Kidney (tissue), 14 donors: ENCODE measurements around the gene ERAS. TPM values are rescaled to one million over a fixed set of nuclear protein-coding genes. Genes with fewer than 3 reads are reported as not detected.

Experiments used
- DNase-seq, 5 donors: peaks; one replicate each; pipeline ENCODE4 v3.0.0-alpha.2; 2013 to 2020
- FAIRE-seq: peaks from 2 replicates; lab custom pipeline; 2012; peaks lifted over from hg19 to GRCh38; lab: Jason Lieb, UNC
- H3K27ac ChIP-seq, 2 donors: one replicate each; pipeline ENCODE4 v1.7.0; 2013; ENCODE audit warnings: low read depth in 2 of 2, low read length in 2 of 2, inconsistent platforms in 1 of 2
- H3K27me3 ChIP-seq: one replicate; pipeline ENCODE4 v1.7.1; 2013; ENCODE audit warnings: low read length, inconsistent platforms; ENCODE audit not compliant: control insufficient read depth, insufficient read depth
- H3K36me3 ChIP-seq, 3 donors: one replicate each; pipeline versions ENCODE4 v1.7.0 to v1.7.1; 2013; ENCODE audit warnings: low read length in 3 of 3, control low read depth in 1 of 3, inconsistent platforms in 1 of 3; ENCODE audit not compliant: insufficient read depth in 3 of 3, control insufficient read depth in 2 of 3
- H3K4me1 ChIP-seq, 3 donors: one replicate each; pipeline versions ENCODE4 v1.7.0 to v1.7.1; 2013; ENCODE audit warnings: low read length in 3 of 3, inconsistent platforms in 1 of 3, low read depth in 1 of 3; ENCODE audit not compliant: control insufficient read depth in 2 of 3, insufficient read depth in 2 of 3
- H3K4me3 ChIP-seq, 3 donors: one replicate each; pipeline versions ENCODE4 v1.7.0 to v1.8.1; 2013; ENCODE audit warnings: low read length in 3 of 3, control low read depth in 1 of 3, inconsistent platforms in 1 of 3
- H3K9ac ChIP-seq, 3 donors: one replicate each; pipeline versions ENCODE4 v1.7.0 to v1.7.1; 2013; ENCODE audit warnings: low read length in 3 of 3, control low read depth in 1 of 3, inconsistent platforms in 1 of 3
- H3K9me3 ChIP-seq, 3 donors: one replicate each; pipeline versions ENCODE4 v1.7.0 to v1.7.1; 2013; ENCODE audit warnings: low read length in 3 of 3, control low read depth in 1 of 3, inconsistent platforms in 1 of 3; ENCODE audit not compliant: control insufficient read depth in 2 of 3, insufficient read depth in 1 of 3
- CTCF ChIP-seq: IDR thresholded peaks from 3 replicates; pipeline ENCODE4 v1.5.1; 2012; ENCODE audit warnings: mild to moderate bottlenecking, moderate library complexity, borderline replicate concordance; ENCODE audit not compliant: insufficient read depth; ENCODE audit errors: extremely low read depth
- intact Hi-C: fragments of 100-400 bp; cut with DNase I; formaldehyde crosslinking; loops from one replicate; pipeline ENCODE4 v1.11.1; 2022
- polyA plus RNA-seq: library from polyadenylated mRNA; stranded (reverse); fragments of 350-450 nt; fragmentation: Illumina TruSeq; extraction: RNeasy Lipid Tissue Mini Kit (QIAGEN cat#74804); gene quantifications from one replicate; pipeline ENCODE4 v1.2.3, GENCODE V29; 2014; ENCODE audit warnings: low read depth, low replicate concordance; ENCODE audit not compliant: insufficient read depth
- total RNA-seq: library from RNA; stranded (reverse); fragmentation: NEBNext Ultra II Directional; extraction: Animal tissue kit (Norgen Biotek cat#: 25700); gene quantifications from one replicate; pipeline ENCODE4 v1.2.1, GENCODE V29; 2021
- donor health status: control.
- donor health status: control.
- donor health status: control.
- donor health status: control.
- donor health status: control.
- donor health status: DM: yes; HTN: yes; CAD: no.
- donor health status: Normal renal cell carcinoma (clear cell type).

Gene ERAS
- total and polyA plus RNA-seq, 2 donors from 2014 or later = 0.19 to 0.43 TPM

DNA sequence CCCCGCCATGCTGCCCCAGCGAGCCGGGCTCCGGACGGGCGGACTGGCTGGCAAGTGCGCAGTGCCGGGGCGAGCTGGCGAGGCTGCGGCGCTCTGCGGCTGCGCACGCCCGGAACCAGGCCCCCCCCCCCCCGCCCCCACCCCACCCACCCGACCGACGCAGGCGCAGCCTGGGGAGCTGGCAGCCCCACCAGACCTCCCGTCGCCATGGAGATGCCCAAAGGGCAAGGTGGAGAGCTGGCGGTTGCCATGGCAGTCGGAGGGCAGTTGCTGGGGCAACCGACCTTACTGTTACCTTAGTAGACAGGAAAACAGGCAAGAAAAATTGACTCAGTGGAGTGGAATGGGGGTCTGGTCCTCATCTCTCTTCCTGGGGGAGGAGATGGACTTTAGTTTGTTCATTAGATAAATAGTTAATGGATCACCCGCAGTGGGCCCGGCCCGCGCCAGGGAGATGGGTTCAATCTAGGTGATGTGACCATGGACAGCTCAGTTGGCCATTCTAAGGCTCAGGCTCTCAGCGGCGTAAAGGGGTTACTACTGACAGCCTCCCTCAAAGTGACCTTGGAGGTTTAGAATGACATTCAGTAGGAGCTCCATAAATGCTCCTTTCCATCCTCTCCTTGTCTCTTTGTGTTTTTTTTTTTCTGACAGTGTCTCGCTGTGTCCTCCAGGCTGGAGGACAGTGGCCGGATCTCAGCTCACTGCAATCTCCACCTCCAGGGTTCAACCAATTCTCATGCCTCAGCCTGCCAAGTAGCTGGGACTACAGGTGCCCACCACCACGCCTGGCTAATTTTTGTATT, 9.4 kb downstream of the ERAS start, which contains the start of gene PCSK1N:
Gene PCSK1N, minus strand, starts transcription at position 87 of the 806 bp plus-strand sequence. Its CDS starts 78 bp downstream, at position 9.
- H3K4me3 ChIP-seq = peak within 1 kb of the TSS; percentile 46 to 68 (median 56)
- H3K27ac ChIP-seq = no peak within 1 kb of the TSS
- peaks cover 2% of the 10 kb centered on the region for H3K27me3 ChIP-seq
- FAIRE-seq (no peak), DNase-seq (peak; percentile 87 to 92 (median 88))
- H3K36me3 ChIP-seq = no peaks in the 10 kb centered on the region
- TF ChIP-seq CTCF = no peak
- peak within 1 kb of the TSS in 2 of 3 donors; percentile 19 to 22 for H3K9ac ChIP-seq
- peaks cover 0 to 7% (median 0%) of the 10 kb centered on the region in 3 donors for H3K4me1 ChIP-seq
- intact Hi-C loops = no loop called here
- H3K9me3 ChIP-seq = no peaks in the 10 kb centered on the region

- Histone ChIP-seq H3K36me3 (no peaks in the 10 kb centered on the region), H3K27ac (no peak overlapping the region), H3K27me3 (peaks cover 2% of the 10 kb centered on the region), H3K9me3 (no peaks in the 10 kb centered on the region), H3K9ac (no peak overlapping the region), H3K4me3 (no peak overlapping the region), H3K4me1 (peaks cover 0 to 3% (median 0%) of the 10 kb centered on the region in 3 donors)
- no peak for TF ChIP-seq CTCF
- FAIRE-seq = no peak
- DNase-seq = no peak
- intact Hi-C loops = no loop called here
Measured at GRCh38 chrX:48839686-48840085, 13.4 kb downstream of the ERAS start.

GRCh38 chrX:48848847-48849246, 22.5 kb downstream of the ERAS start:
- Histone ChIP-seq H3K9ac (no peak overlapping the region), H3K27me3 (no peaks in the 10 kb centered on the region), H3K27ac (no peak overlapping the region), H3K9me3 (no peaks in the 10 kb centered on the region), H3K36me3 (no peaks in the 10 kb centered on the region), H3K4me1 (no peaks in the 10 kb centered on the region), H3K4me3 (no peak overlapping the region)
- FAIRE-seq = no peak
- TF ChIP-seq CTCF = no peak
- DNase-seq = no peak
- intact Hi-C loops = no loop called here
